RWPE2 (cell line): Measurements from ENCODE around the gene GRM3.
A peak's percentile ranks its signal among the peaks of the same experiment; 100 is the strongest.
"Not testable (repeated sequence)": the region's sequence is repeated elsewhere in the genome, so short reads cannot be mapped to it uniquely, and the experiment has no call there.

Source experiments
- ATAC-seq: fragments of 200-7000 bp; cut with Tn5 transposase; 3 replicates; pipeline ENCODE4 v1.9.1; 2021; ENCODE audit warnings: low read depth
- DNase-seq: peaks from one replicate; pipeline ENCODE4 v3.0.0-alpha.2; 2020; ENCODE audit warnings: low spot score
- H3K27ac ChIP-seq: fragments of 450-650 bp; 2 replicates; pipeline ENCODE4 v1.5.1; 2017; ENCODE audit warnings: mild to moderate bottlenecking; ENCODE audit not compliant: poor library complexity, severe bottlenecking
- H3K27me3 ChIP-seq: fragments of 250-450 bp; sonication (Bioruptor Pico); 2 replicates; pipeline ENCODE4 v1.5.1; 2021; ENCODE audit warnings: mild to moderate bottlenecking, moderate library complexity; ENCODE audit not compliant: insufficient read depth, poor library complexity, severe bottlenecking
- H3K36me3 ChIP-seq: fragments of 250-450 bp; sonication (Bioruptor Pico); 2 replicates; pipeline ENCODE4 v1.5.1; 2020; ENCODE audit warnings: low read depth, mild to moderate bottlenecking, moderate library complexity
- H3K4me1 ChIP-seq: fragments of 250-450 bp; sonication (Bioruptor Pico); 2 replicates; pipeline ENCODE4 v1.5.1; 2021; ENCODE audit warnings: mild to moderate bottlenecking, moderate library complexity; ENCODE audit not compliant: insufficient read depth, poor library complexity, severe bottlenecking
- H3K4me3 ChIP-seq: fragments of 250-450 bp; sonication (Bioruptor Pico); 2 replicates; pipeline ENCODE4 v1.5.1; 2021; ENCODE audit warnings: mild to moderate bottlenecking, moderate library complexity; ENCODE audit not compliant: severe bottlenecking
- H3K9me3 ChIP-seq: fragments of 250-450 bp; sonication (Bioruptor Pico); 2 replicates; pipeline ENCODE4 v1.5.1; 2021; ENCODE audit warnings: mild to moderate bottlenecking, moderate library complexity; ENCODE audit not compliant: severe bottlenecking
- CTCF ChIP-seq: fragments of 450-650 bp; IDR thresholded peaks from one replicate; pipeline ENCODE4 v1.5.1; 2017; ENCODE audit warnings: mild to moderate bottlenecking, moderate library complexity; ENCODE audit not compliant: poor library complexity, severe bottlenecking

GRM3 gene

GRCh38 chr7:86615711-86616110, 28.0 kb upstream of the GRM3 start:
- not testable (repeated sequence) for H3K4me3 ChIP-seq, DNase-seq, H3K36me3 ChIP-seq, H3K9me3 ChIP-seq, H3K27me3 ChIP-seq, H3K4me1 ChIP-seq, ATAC-seq, H3K27ac ChIP-seq
- peak; percentile 33 for TF ChIP-seq CTCF

- Histone ChIP-seq H3K4me1 (no peaks in the 10 kb centered on the region), H3K27me3 (peaks cover 57% of the 10 kb centered on the region), H3K9me3 (no peaks in the 10 kb centered on the region), H3K36me3 (no peaks in the 10 kb centered on the region), H3K4me3 (no peak overlapping the region), H3K27ac (no peak overlapping the region)
- ATAC-seq (no peak), DNase-seq (no peak)
- no peak for TF ChIP-seq CTCF
Observed at GRCh38 chr7:86644282-86645224, 844 bp downstream of the GRM3 start.

DNA sequence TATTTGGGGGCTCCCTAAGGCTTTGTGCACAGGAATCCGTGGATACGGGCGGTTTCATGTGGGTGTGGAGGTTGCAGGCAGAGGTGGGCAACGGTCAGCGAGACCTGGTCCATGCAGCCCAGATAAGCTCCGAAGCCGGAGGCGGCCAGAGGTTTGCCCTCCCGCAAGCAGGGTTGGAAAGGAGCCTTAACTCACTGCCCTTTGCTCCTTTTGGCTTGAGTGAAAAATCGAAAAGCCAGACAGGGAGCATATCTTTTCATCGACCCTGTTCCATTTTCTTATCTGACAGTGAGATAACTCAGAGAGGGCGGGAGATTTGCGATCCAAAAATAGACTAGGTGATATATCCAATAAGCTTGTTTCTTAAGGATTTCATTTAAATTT, 1.5 kb downstream of the GRM3 start:
- ATAC-seq: no peak
- no peak for DNase-seq
- H3K36me3 ChIP-seq: no peaks in the 10 kb centered on the region
- H3K4me1 ChIP-seq: no peaks in the 10 kb centered on the region
- H3K4me3 ChIP-seq: no peak overlapping the region
- no peak overlapping the region for H3K27ac ChIP-seq
- H3K27me3 ChIP-seq: peaks cover 57% of the 10 kb centered on the region
- no peaks in the 10 kb centered on the region for H3K9me3 ChIP-seq
- TF ChIP-seq CTCF: no peak

GRCh38 chr7:86645676-86646276, 2.1 kb downstream of the GRM3 start:
- H3K27me3 ChIP-seq: peaks cover 57% of the 10 kb centered on the region
- DNase-seq: no peak

More at GRCh38 chr7:86645676-86646276, 2.1 kb downstream of the GRM3 start:
- TF ChIP-seq CTCF: no peak
- Histone ChIP-seq H3K9me3 (no peaks in the 10 kb centered on the region), H3K4me3 (no peak overlapping the region), H3K27ac (no peak overlapping the region), H3K4me1 (no peaks in the 10 kb centered on the region), H3K36me3 (no peaks in the 10 kb centered on the region)
- ATAC-seq: no peak
